SH-SY5Y (cell line): ENCODE data around the gene FGF3.

Source experiments
- GATA2 ChIP-seq: IDR thresholded peaks from 2 replicates; pipeline ENCODE4 v1.6.1; 2011; ENCODE audit warnings: mild to moderate bottlenecking, low read depth, low read length
- GATA3 ChIP-seq: IDR thresholded peaks from 2 replicates; pipeline ENCODE4 v1.6.1; 2011; ENCODE audit warnings: low read depth, mild to moderate bottlenecking, low read length, moderate library complexity

DNA sequence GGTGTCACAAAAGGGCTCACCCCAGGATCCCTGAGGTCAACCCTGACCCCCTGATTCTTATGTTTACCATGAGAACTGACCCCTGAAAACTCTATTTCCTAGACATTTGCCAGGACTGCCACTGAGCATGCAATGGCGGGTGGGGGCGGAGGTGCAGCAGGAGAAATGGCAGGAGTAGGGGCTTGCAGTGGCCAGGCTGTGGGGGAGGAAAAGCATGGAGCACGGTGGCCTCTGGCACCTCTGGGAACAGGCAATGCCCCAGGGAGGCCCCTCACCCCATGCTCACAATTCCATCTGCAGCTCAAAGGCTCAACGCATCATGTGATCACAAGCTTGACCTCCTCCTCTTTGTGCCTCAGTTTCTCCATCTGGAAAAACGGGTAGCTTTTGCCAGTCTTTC lies 46.5 kb upstream of the FGF3 start:
- TF ChIP-seq GATA2 (no peak), GATA3 (no peak)
